ENCODE measurements around the gene AGPAT3.

The AGPAT3 gene

GRCh38 chr21:43853851-43854772 is 10.9 kb upstream of the AGPAT3 start:
- Histone ChIP-seq H3K4me2 (ENCODE audit: low read length) (no peak overlapping the region), H3K4me3 (ENCODE audit: low read depth, low read length) (no peak overlapping the region), H3K27me3 (ENCODE audit: control insufficient read depth, insufficient read depth, low read length) (no peaks in the 10 kb centered on the region), H3K27ac (no peak overlapping the region), H3K9me3 (ENCODE audit: control insufficient read depth, low read length) (no peaks in the 10 kb centered on the region), H3K79me2 (no peaks in the 10 kb centered on the region), H3K4me1 (no peaks in the 10 kb centered on the region), H2AFZ (no peak overlapping the region), H3K36me3 (ENCODE audit: control insufficient read depth, insufficient read depth, low read length) (no peaks in the 10 kb centered on the region), H3K9ac (no peak overlapping the region)
- TF ChIP-seq, protein P1, sequence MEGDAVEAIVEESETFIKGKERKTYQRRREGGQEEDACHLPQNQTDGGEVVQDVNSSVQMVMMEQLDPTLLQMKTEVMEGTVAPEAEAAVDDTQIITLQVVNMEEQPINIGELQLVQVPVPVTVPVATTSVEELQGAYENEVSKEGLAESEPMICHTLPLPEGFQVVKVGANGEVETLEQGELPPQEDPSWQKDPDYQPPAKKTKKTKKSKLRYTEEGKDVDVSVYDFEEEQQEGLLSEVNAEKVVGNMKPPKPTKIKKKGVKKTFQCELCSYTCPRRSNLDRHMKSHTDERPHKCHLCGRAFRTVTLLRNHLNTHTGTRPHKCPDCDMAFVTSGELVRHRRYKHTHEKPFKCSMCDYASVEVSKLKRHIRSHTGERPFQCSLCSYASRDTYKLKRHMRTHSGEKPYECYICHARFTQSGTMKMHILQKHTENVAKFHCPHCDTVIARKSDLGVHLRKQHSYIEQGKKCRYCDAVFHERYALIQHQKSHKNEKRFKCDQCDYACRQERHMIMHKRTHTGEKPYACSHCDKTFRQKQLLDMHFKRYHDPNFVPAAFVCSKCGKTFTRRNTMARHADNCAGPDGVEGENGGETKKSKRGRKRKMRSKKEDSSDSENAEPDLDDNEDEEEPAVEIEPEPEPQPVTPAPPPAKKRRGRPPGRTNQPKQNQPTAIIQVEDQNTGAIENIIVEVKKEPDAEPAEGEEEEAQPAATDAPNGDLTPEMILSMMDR (IDR thresholded peaks at IDR 0.05), result no peak

DNA sequence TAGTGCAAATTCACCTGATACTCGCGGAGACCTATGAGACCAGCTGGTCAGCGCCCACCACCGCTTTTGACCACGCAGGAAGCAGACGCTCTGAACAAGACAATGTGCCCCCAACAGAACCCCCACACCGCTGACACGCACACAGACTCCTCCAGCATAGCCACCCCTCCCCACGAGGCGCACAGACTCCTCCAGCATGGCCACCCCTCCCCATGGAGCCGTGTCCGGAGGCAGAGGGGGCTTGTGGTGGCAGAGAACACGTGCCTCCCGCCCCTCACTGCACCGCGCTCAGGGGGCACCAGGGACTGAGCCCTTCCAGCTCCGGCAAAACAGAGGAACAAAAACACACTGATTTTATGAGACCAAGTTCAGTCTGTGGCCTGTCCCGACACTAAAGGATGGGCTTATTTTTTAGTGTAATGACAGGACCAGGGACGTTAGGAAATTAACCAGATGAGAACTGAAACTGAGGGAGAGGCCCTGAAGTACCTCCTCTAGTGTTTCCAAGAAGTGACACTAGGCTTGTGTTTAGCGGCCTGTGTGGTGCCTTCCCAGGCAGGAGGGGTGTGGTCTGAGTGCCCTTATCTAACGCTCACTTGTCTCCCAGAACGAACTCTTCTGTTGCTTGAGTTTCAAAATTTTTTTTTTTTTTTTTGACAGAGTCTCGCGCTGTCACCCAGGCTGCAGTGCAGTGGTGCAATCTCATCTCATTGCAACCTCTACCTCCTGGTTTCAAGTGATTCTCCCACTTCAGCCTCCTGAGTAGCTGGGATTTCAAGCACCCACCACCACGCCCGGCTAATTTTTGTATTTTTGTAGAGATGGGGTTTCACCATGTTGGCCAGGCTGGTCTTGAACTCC is 10.0 kb upstream of the AGPAT3 start:
- Histone ChIP-seq H3K36me3 (ENCODE audit: control insufficient read depth, insufficient read depth, low read length) (no peaks in the 10 kb centered on the region), H3K27ac (no peak overlapping the region), H3K27me3 (ENCODE audit: control insufficient read depth, insufficient read depth, low read length) (no peaks in the 10 kb centered on the region), H3K4me1 (peaks cover under 1% of the 10 kb centered on the region), H2AFZ (no peak overlapping the region), H3K9me3 (ENCODE audit: control insufficient read depth, low read length) (no peaks in the 10 kb centered on the region), H3K4me2 (ENCODE audit: low read length) (no peak overlapping the region), H3K79me2 (no peaks in the 10 kb centered on the region), H3K9ac (no peak overlapping the region), H3K4me3 (ENCODE audit: low read depth, low read length) (no peak overlapping the region)
- TF ChIP-seq, protein P1 (IDR thresholded peaks at IDR 0.05), result no peak

DNA sequence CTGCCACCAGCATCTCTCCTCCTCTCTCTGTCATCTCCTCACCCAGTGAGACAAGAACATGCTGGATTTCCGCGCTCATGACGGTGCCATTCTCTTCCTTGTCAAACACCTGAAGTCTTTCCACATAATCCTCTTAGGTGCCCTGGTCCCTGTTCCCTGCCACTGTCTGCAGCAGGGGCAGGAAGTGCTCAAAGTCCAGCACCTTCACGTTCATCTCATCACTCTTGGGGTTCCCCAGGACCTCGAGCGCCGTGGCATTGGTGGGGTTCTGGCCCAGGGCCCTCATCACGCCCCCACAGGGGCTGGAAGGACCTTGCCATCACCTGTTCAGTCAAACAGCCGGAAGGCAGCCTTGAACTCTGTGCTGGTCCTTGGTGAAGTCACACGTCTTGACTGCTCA is 9.1 kb upstream of the AGPAT3 start:
- no peaks in the 10 kb centered on the region for H3K36me3 ChIP-seq (ENCODE audit: control insufficient read depth, insufficient read depth, low read length)

GRCh38 chr21:43858806-43859648 is 6.0 kb upstream of the AGPAT3 start:
- no peaks in the 10 kb centered on the region for H3K36me3 ChIP-seq (ENCODE audit: control insufficient read depth, insufficient read depth, low read length)
- no peak overlapping the region for H3K4me2 ChIP-seq (ENCODE audit: low read length)

More for the DNA sequence above, 9.1 kb upstream of the AGPAT3 start:
- TF ChIP-seq, protein P1 (IDR thresholded peaks at IDR 0.05), result no peak
- Histone ChIP-seq H3K4me3 (ENCODE audit: low read depth, low read length) (no peak overlapping the region), H3K79me2 (no peaks in the 10 kb centered on the region), H3K9me3 (ENCODE audit: control insufficient read depth, low read length) (no peaks in the 10 kb centered on the region), H2AFZ (no peak overlapping the region), H3K27ac (no peak overlapping the region), H3K9ac (no peak overlapping the region), H3K4me1 (peaks cover 4% of the 10 kb centered on the region), H3K27me3 (ENCODE audit: control insufficient read depth, insufficient read depth, low read length) (no peaks in the 10 kb centered on the region), H3K4me2 (ENCODE audit: low read length) (no peak overlapping the region)

More at GRCh38 chr21:43858806-43859648, 6.0 kb upstream of the AGPAT3 start:
- Histone ChIP-seq H3K4me1 (peaks cover 4% of the 10 kb centered on the region), H3K9ac (no peak overlapping the region), H2AFZ (no peak overlapping the region), H3K27ac (peak overlapping the region; percentile 66), H3K4me3 (ENCODE audit: low read depth, low read length) (no peak overlapping the region), H3K9me3 (ENCODE audit: control insufficient read depth, low read length) (no peaks in the 10 kb centered on the region), H3K27me3 (ENCODE audit: control insufficient read depth, insufficient read depth, low read length) (no peaks in the 10 kb centered on the region), H3K79me2 (no peaks in the 10 kb centered on the region)
- TF ChIP-seq, protein P1 (IDR thresholded peaks at IDR 0.05), result no peak

All from parathyroid adenoma (tissue), 2 donors.